ENCODE data around the gene ENPP4.
"Not testable (repeated sequence)": the region's sequence is repeated elsewhere in the genome, so short reads cannot be mapped to it uniquely, and the experiment has no call there.

The ENPP4 gene

DNA sequence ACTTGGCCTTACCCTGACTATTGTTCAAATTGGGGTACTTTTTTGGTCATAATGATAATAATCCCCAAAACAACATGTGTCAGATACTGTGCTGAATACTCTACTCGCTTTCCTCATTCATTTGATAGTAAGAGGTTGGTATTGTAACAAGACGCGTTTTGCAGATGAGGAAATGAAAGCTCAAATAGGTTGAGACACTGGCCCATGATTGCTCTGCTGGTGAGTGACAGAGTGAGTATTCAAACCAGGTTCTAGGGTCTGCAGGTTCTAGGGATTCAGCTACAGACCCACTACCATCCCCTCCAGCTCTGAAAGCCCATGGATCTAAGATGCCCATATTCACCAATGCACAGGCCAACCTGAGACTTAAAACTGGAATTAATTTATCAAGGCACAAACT lies 1.3 kb upstream of the ENPP4 start:
- H3K27ac ChIP-seq, result no peak overlapping the region
- no peak overlapping the region for H3K4me3 ChIP-seq

DNA sequence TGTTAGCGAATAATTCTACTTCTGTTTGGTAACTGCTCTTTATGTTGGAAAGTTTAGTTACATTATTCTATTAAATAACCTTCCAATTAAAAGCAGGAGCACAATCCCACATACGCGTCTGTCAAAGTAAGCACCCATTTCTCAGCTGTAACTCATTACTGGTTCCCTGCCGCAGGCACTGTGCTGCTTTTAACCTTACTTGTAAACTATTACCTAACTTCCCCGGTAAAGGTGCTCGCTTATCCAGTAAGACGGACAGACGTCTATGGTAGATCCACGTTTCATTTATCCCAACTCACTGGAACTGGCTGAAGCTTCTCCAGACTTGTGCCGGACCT lies 529 bp upstream of the ENPP4 start:
- Histone ChIP-seq H3K27ac (peak overlapping the region in 4 of 21 experiments; percentile 4 to 75 (median 44)), H3K4me3 (peak overlapping the region; percentile 32 to 59 (median 52))

DNA sequence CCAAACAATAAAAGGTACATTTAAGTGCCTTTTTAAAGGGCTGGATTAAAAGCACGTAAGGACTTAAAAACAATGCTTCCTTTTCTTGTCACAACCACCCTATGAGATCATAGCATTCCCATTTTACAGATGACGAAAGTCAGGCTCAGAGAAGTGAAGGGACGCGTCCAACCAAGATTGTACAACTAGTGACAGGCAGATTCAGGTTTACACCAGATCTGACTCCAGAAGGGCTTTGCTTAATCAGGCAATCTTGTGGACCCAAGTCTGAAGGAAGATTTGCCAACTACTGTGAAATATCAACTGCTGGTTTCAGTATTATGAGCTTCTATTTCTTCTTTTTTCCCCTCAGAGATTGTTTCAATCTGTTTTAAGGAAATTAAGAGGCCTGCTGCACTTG lies 877 bp downstream of the ENPP4 start:
- H3K27ac ChIP-seq, result peak overlapping the region in 5 of 21 experiments; percentile 46 to 81 (median 73)
- H3K4me3 ChIP-seq, result peak overlapping the region in 6 of 7 experiments; percentile 32 to 59 (median 52)

- H3K4me3 ChIP-seq, result not testable (repeated sequence)
Measured at GRCh38 chr6:46131291-46131690, 1.5 kb downstream of the ENPP4 start.

DNA sequence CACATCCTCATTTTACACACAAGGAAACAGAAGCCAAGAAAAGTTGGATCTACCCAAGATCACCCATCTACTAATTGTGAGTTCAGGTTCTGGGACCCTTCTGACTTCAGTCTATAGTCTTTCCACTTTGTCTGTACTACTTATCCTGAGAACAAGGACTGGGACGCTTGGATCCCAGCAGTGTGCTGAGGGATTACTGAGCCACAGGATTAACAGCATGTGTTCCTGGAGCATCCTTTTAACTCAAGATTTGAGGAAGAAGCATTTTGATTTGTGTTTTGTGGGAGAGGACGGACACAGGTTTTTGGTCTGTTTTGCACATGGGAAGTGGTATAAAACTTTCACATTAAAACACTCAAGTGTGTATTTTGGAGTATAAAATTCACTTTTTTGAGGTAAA lies 4.4 kb downstream of the ENPP4 start:
- Histone ChIP-seq H3K4me3 (no peak overlapping the region), H3K27ac (no peak overlapping the region)

More at GRCh38 chr6:46131291-46131690, 1.5 kb downstream of the ENPP4 start:
- H3K27ac ChIP-seq, result not testable (repeated sequence)

DNA sequence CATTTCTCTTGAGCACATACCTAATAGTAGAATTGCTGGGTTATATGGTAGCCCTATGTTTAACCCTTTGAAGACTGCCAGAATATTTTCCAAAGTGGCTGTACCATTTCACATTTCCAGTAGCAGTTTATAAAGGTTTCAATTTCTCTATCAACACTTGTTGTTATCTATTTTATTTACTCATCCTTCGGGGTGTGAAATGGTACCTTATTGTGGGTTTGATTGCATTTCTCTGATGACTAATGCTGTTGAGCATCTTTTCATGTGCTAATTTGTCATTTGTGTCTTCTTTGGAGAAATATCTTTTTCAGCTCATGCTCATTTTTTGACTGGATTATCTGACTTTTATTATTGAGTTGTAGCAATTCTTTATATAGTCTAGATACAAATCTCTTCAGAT lies 5.4 kb downstream of the ENPP4 start:
- Histone ChIP-seq H3K27ac (no peak overlapping the region), H3K4me3 (no peak overlapping the region)

GRCh38 chr6:46136831-46137230 lies 7.0 kb downstream of the ENPP4 start:
- Histone ChIP-seq H3K27ac (no peak overlapping the region), H3K4me3 (no peak overlapping the region)

- no peak overlapping the region for H3K27ac ChIP-seq
- no peak overlapping the region for H3K4me3 ChIP-seq
Measured at GRCh38 chr6:46137387-46137786, 7.6 kb downstream of the ENPP4 start.

DNA sequence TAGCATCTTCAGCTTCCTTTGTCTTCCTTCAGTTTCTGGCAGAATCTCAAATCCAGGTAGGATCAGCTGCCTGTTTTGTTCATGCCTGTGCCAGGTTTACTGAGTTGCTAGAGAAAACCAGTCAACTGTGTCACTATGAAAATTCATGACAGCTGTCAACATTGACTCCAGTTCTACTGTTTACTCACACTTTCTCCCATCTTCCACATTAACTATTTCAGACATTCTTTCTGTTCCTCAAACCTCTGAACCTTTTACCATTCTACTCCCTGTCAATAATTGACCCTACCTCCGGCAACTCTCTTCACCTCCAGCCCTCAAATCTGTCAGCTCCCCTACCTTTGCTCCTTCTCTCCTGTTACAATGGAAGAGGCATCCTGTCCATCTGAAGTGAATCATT lies 8.5 kb downstream of the ENPP4 start:
- H3K4me3 ChIP-seq, result no peak overlapping the region
- H3K27ac ChIP-seq, result no peak overlapping the region

DNA sequence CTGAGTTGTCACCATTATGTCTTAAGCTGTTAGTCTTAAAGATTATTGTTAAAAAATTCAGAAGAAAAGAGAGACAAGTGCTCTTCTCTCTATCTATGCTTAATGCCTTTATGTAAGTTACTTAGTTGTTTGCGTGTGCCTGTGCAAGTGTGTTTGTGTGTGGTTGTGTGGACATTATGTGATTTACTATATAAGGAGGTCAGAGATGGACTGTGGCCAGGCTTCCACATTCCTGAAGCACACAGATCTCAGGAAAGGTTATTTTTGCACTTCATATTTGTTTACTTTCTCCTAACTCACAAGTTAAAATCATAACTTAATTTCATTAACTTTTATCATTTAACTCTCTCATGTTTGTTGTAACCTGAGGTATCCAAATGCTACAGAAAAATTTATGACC lies 14.5 kb downstream of the ENPP4 start:
- H3K4me3 ChIP-seq, result no peak overlapping the region
- no peak overlapping the region for H3K27ac ChIP-seq

DNA sequence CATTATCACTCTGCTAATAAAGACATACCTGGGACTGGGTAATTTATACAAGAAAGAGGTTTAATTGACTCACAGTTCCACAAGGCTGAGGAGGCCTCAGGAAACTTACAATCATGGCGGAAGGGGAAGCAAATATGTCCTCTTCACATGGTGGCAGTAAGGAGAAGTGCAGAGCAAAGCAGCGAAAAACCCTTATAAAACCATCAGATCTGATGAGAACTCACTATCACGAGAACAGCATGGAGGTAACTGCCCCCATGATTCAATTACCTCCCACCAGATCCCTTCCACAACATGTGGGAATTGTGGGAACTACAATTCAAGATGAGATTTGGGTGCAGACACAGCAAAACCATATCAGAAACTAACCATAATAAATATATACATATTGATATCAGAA lies 19.3 kb downstream of the ENPP4 start:
- H3K4me3 ChIP-seq, H3K27ac ChIP-seq: not testable (repeated sequence)

- no peak overlapping the region for H3K27ac ChIP-seq
Measured at GRCh38 chr6:46156701-46157100, 26.9 kb downstream of the ENPP4 start.

GRCh38 chr6:46159229-46159628 lies 29.4 kb downstream of the ENPP4 start:
- Histone ChIP-seq H3K4me3 (no peak overlapping the region), H3K27ac (no peak overlapping the region)

More at GRCh38 chr6:46156701-46157100, 26.9 kb downstream of the ENPP4 start:
- H3K4me3 ChIP-seq, result no peak overlapping the region

- H3K4me3 ChIP-seq, result no peak overlapping the region
- H3K27ac ChIP-seq, result no peak overlapping the region
Measured at GRCh38 chr6:46160102-46160501, 30.3 kb downstream of the ENPP4 start.

- H3K4me3 ChIP-seq, result peak within 1 kb of the TSS; percentile 28 to 55 (median 38)
- H3K27ac ChIP-seq, result peak within 1 kb of the TSS in 2 of 21 experiments; percentile 34 to 47
Measured at GRCh38 chr6:46170357-46171289, 40.8 kb downstream of the ENPP4 start, which contains the start of gene ENPP5. Gene ENPP5, minus strand, starts transcription at chr6:46170980. Its CDS starts 2,718 bp downstream, at chr6:46168262.

DNA sequence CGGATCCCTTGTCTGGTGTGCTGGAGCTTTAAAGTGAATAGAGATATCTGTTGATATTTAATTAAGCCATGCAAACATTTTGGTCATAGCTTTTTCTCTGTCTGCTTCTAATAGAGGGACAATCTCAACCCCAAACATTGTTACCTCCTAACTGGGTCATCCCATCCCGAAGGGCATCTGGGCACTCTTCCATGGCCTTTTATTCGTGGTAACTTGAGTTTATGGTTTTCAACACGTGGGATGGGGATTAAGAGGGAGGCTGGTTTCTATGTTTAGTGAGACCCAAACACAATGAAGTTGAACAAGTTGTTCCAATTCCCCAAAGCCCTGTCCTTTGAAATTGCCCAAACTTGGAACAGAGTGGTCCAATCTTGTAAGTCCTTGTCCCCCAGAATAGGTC lies 42.4 kb downstream of the ENPP4 start:
- Histone ChIP-seq H3K27ac (no peak overlapping the region), H3K4me3 (no peak overlapping the region)

DNA sequence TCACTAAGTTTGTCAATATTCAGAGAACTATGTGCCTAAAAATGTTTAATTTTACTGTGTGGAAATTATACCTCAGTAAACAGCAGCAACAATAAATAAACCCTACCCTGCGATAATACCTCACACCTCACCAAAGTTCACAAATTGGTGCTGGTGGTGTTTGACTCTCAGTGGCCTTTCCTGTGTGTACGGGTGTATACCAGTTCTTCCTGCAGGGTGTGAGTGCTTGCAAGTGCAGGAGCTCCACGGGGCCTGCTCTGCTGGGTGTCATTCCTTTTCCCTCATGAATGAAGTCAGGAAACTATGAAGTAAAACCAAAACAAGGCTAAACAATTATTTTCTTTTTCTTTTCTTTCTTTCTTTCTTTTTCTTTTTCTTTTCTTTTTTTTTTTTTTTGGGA lies 45.1 kb downstream of the ENPP4 start:
- Histone ChIP-seq H3K27ac (no peak overlapping the region), H3K4me3 (no peak overlapping the region)

DNA sequence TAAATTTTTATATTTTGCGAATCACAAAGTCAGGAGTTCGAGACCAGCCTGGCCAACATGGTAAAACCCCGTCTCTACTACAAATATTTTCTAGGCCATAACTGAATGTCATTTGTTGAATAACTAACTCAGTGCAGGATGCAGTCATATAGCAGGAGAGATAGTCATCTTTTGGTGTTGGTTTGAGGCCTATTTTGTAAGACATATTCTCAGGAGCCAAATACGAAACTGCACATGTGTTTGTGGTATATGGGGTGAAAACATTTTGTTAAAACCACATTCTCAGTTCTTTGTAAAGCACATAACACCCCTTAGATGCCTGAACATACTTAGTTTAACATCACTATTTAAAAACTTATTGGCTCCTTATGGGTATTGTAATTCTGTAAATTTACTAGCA lies 45.7 kb downstream of the ENPP4 start:
- Histone ChIP-seq H3K27ac (no peak overlapping the region), H3K4me3 (no peak overlapping the region)

DNA sequence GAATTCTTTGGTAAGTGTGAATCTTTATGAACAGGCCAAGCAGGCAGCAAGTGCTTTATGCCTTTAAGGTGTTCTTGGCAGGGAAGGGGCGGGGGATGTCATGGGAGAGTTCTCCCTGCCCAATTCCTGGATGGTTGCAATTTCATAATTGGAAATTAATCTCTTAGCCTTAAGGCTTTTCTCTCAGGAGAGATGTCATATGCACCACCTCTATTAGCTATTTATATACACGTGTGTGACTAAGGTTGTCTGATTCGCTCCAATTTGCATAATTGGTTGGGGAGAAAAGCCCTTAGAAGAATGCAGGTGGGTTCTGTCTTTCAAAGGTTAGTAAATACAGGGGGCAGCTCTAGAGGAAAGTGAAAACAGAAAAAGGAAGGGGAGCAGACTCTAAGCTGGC lies 46.2 kb downstream of the ENPP4 start:
- H3K27ac ChIP-seq, result no peak overlapping the region
- H3K4me3 ChIP-seq, result no peak overlapping the region

DNA sequence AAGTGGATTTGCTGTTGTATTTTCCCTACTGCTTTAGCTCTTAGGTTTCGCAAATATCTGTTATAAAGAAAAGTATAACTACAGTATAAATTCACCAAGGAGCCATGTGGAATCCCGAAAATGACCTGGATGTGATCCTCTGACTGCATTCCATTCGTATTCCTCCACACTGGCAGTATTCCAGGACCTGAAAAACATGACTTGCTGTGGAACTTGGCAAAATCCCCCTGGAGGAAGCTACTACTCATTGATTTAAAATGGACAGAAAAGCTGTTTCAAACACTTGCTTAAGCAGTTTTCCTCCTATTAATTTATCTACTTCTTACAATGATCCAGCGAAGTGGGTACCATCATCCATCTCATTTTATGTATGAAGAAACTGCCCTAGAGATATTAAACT lies 54.3 kb downstream of the ENPP4 start:
- H3K4me3 ChIP-seq, result no peak overlapping the region
- no peak overlapping the region for H3K27ac ChIP-seq

GRCh38 chr6:46186583-46186982 lies 56.8 kb downstream of the ENPP4 start:
- H3K27ac ChIP-seq, result no peak overlapping the region

GRCh38 chr6:46189726-46190125 lies 59.9 kb downstream of the ENPP4 start:
- no peak overlapping the region for H3K4me3 ChIP-seq
- H3K27ac ChIP-seq, result no peak overlapping the region

More at GRCh38 chr6:46186583-46186982, 56.8 kb downstream of the ENPP4 start:
- H3K4me3 ChIP-seq, result no peak overlapping the region

Measured in skin epidermis (tissue), 12 donors.